ENCODE results near the gene MVD. TPM values are rescaled to one million over a fixed set of nuclear protein-coding genes. Genes with fewer than 3 reads are reported as not detected.

The MVD gene
- total RNA-seq, 1 experiment from 2014 or later: 38.3 TPM

DNA sequence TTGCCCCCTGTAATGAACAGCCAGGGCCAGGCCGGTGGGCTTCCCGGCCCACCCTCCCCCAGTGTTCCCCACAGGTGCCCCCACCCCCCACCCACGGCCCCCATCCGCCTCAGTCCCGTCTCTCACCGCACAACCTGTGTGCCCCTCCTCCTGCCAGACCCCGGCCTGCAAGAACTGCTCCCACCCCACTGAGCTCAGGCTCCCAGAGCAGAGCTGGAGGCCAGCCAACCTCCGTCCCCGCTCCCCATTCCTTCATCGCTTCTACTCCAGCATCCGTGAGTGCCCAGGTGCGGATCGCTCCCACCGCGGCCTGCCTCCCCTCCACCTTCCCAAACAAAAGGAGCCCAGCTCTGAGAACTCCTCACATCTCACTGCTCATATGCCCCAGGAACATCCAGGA lies 4.2 kb downstream of the MVD start:
- no peaks in the 10 kb centered on the region for H3K9me2 ChIP-seq (replicated peaks; ENCODE audit: low read length)
- H3F3A ChIP-seq (ENCODE audit: low read length, unreplicated experiment): no peaks in the 10 kb centered on the region
- BruUV-seq (replicated peaks): no TSS peak
- no peaks in the 10 kb centered on the region for H3K9me3 ChIP-seq (ENCODE audit: low read length)
- ChIA-PET POLR2A (ENCODE audit: unreplicated experiment) (no interaction called here), CTCF (no interaction called here)
- H3K27ac ChIP-seq (ENCODE audit: low read length): no peak overlapping the region
- DNase-seq (no peak), ATAC-seq (no peak)
- H3K4me1 ChIP-seq (ENCODE audit: insufficient read depth, low read length): no peaks in the 10 kb centered on the region; the same call in 1 of the 2 replicates
- no peak overlapping the region for H3K9ac ChIP-seq (ENCODE audit: low read length)
- H2AFZ ChIP-seq (ENCODE audit: low read length): no peak overlapping the region
- no peak overlapping the region for H3K4me3 ChIP-seq (ENCODE audit: low read length)
- peaks cover 18% of the 10 kb centered on the region for H3K79me2 ChIP-seq (ENCODE audit: low read length)
- no peaks in the 10 kb centered on the region for H3K27me3 ChIP-seq (ENCODE audit: low read length)
- H3K4me2 ChIP-seq (ENCODE audit: low read length): no peak overlapping the region
- 0 out of 2 replicates have a peak, but pooled peaks cover 3% of the 10 kb centered on the region for H4K20me1 ChIP-seq (ENCODE audit: low read length)
- intact Hi-C loops (cut with micrococcal nuclease): no loop called here
- no peaks in the 10 kb centered on the region for H3K36me3 ChIP-seq (ENCODE audit: low read depth, low read length)
- no peak for TF ChIP-seq EZH2phosphoT487 (IDR thresholded peaks at IDR 0.05; ENCODE audit: borderline replicate concordance, low read length)

DNA sequence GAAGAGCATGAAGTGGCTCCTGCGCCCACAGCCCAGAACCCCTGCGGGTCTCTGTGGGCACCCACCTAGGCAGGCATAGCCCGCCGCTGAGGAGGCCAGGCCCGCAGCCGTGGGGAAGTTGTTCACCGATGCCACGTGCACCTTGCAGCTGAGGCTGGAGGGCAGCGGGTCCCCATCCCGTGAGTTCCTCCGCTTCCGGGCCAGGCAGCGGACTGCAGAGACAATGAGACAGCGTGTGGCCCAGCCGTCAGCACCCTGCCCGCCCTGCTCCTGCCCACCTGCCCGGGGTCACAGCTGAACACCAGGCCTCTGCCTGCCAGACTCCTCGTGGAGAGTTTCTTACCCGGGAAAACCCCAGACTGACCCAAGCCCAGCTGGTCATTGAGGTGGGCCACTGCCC lies 5.5 kb downstream of the MVD start:
- TF ChIP-seq, protein P1, sequence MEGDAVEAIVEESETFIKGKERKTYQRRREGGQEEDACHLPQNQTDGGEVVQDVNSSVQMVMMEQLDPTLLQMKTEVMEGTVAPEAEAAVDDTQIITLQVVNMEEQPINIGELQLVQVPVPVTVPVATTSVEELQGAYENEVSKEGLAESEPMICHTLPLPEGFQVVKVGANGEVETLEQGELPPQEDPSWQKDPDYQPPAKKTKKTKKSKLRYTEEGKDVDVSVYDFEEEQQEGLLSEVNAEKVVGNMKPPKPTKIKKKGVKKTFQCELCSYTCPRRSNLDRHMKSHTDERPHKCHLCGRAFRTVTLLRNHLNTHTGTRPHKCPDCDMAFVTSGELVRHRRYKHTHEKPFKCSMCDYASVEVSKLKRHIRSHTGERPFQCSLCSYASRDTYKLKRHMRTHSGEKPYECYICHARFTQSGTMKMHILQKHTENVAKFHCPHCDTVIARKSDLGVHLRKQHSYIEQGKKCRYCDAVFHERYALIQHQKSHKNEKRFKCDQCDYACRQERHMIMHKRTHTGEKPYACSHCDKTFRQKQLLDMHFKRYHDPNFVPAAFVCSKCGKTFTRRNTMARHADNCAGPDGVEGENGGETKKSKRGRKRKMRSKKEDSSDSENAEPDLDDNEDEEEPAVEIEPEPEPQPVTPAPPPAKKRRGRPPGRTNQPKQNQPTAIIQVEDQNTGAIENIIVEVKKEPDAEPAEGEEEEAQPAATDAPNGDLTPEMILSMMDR (conservative IDR thresholded peaks at IDR 0.05; ENCODE audit: low read depth, low read length): no peak
- Histone ChIP-seq H3K79me2 (ENCODE audit: low read length) (peaks cover 13% of the 10 kb centered on the region), H2AFZ (ENCODE audit: low read length) (no peak overlapping the region), H3K4me2 (ENCODE audit: low read length) (no peak overlapping the region), H3K27me3 (ENCODE audit: low read length) (no peaks in the 10 kb centered on the region), H3K27ac (ENCODE audit: low read length) (no peak overlapping the region), H4K20me1 (ENCODE audit: low read length) (0 out of 2 replicates have a peak, but pooled peaks cover 3% of the 10 kb centered on the region), H3K4me1 (ENCODE audit: insufficient read depth, low read length) (no peaks in the 10 kb centered on the region; the same call in 1 of the 2 replicates), H3K9me2 (replicated peaks; ENCODE audit: low read length) (no peaks in the 10 kb centered on the region), H3K9me3 (ENCODE audit: low read length) (no peaks in the 10 kb centered on the region), H3F3A (ENCODE audit: low read length, unreplicated experiment) (no peaks in the 10 kb centered on the region), H3K4me3 (ENCODE audit: low read length) (no peak overlapping the region), H3K9ac (ENCODE audit: low read length) (no peak overlapping the region), H3K36me3 (ENCODE audit: low read depth, low read length) (no peaks in the 10 kb centered on the region)
- DNase-seq (no peak), ATAC-seq (no peak)
- CTCF ChIA-PET: no interaction called here
- intact Hi-C loops (cut with micrococcal nuclease): no loop called here
- POLR2A ChIA-PET (ENCODE audit: unreplicated experiment): no interaction called here
- BruUV-seq (replicated peaks): no TSS peak

GRCh38 chr16:88656291-88656980 lies 6.5 kb downstream of the MVD start:
- Histone ChIP-seq H2AFZ (ENCODE audit: low read length) (no peak overlapping the region), H3K9me3 (ENCODE audit: low read length) (no peaks in the 10 kb centered on the region), H3K79me2 (ENCODE audit: low read length) (peaks cover 6% of the 10 kb centered on the region), H3K4me2 (ENCODE audit: low read length) (no peak overlapping the region), H3F3A (ENCODE audit: low read length, unreplicated experiment) (no peaks in the 10 kb centered on the region), H3K4me3 (ENCODE audit: low read length) (no peak overlapping the region), H4K20me1 (ENCODE audit: low read length) (no peaks in the 10 kb centered on the region), H3K4me1 (ENCODE audit: insufficient read depth, low read length) (no peaks in the 10 kb centered on the region), H3K9me2 (replicated peaks; ENCODE audit: low read length) (no peaks in the 10 kb centered on the region), H3K36me3 (ENCODE audit: low read depth, low read length) (no peaks in the 10 kb centered on the region), H3K27me3 (ENCODE audit: low read length) (no peaks in the 10 kb centered on the region), H3K9ac (ENCODE audit: low read length) (no peak overlapping the region), H3K27ac (ENCODE audit: low read length) (no peak overlapping the region)
- ChIA-PET CTCF (no interaction called here), POLR2A (ENCODE audit: unreplicated experiment) (no interaction called here)
- ATAC-seq (no peak), DNase-seq (no peak)
- intact Hi-C loops (cut with micrococcal nuclease): no loop called here
- no TSS peak for BruUV-seq (replicated peaks)
- TF ChIP-seq EZH2phosphoT487 (IDR thresholded peaks at IDR 0.05; ENCODE audit: borderline replicate concordance, low read length) (no peak), EZH2 (IDR thresholded peaks at IDR 0.05; ENCODE audit: low read length, unreplicated experiment) (no peak)
- TF ChIP-seq, protein P1 (conservative IDR thresholded peaks at IDR 0.05; ENCODE audit: low read depth, low read length): no peak
